Frontal cortex (tissue), 4 donors: Measurements from ENCODE around the gene CYP4A11. TPM values are rescaled to one million over a fixed set of nuclear protein-coding genes. Genes with fewer than 3 reads are reported as not detected.
"Not testable (repeated sequence)": the region's sequence is repeated elsewhere in the genome, so short reads cannot be mapped to it uniquely, and the experiment has no call there.

ENCODE experiments used
- DNase-seq, 2 donors: peaks; one replicate each; pipeline ENCODE4 v3.0.0; 2012; ENCODE audit warnings: low spot score in 2 of 2
- FAIRE-seq: peaks from 2 replicates; lab custom pipeline; 2012; peaks lifted over from hg19 to GRCh38; lab: Jason Lieb, UNC
- small RNA-seq: library from RNA; depleted of rRNA; stranded (forward); fragments of <200 nt; gene quantifications from one replicate; pipeline ENCODE3, GENCODE V24; 2014
- total RNA-seq: library from RNA; depleted of rRNA; stranded (reverse); fragments of >200 nt; gene quantifications from one replicate; pipeline ENCODE4 v1.2.3, GENCODE V29; 2014
- donor health status: control.
- donor health status: control.
- donor health status: control.

Gene CYP4A11
- total RNA-seq, 1 donor from 2014 or later = not detected

DNA sequence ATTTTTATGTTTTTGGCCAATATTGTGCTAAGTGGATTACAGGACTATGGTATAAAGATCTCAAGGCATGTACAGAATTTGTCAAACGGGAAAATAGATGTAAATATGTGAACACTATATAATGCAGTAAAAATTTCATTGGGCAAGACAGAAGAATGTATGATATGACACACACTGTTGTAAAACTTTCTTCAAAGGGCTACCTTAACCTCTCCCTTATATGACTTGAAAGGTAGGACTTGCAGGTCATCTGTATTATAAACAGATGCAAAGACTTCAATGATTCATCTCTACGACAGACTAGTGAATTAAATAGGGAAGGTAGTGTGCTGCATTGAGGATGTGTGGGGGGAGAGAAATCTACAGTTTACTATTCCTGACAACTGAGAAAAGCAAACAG, 9.3 kb downstream of the CYP4A11 start:
- DNase-seq = not testable (repeated sequence)

DNA sequence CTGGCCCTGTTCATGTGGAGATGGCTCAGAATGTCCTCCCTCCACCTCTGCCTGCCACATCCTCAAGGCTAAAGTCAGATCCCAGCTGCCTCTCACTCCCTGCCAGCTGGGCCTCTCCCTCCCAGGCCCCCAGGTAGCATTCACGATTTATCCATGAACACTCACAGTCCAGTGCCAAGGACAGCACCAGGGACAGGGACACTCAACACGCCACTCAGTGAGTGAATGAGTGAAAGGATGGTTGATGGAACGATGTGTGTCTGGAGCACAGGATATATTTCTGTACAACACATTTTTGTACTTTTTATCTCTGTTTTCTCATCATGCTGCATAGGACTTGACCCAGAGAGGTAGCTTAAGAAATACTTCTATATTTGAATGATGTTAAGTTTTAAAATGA, 10.1 kb downstream of the CYP4A11 start:
- DNase-seq = no peak
- FAIRE-seq = no peak

More for the DNA sequence above, 9.3 kb downstream of the CYP4A11 start:
- FAIRE-seq = not testable (repeated sequence)

DNA sequence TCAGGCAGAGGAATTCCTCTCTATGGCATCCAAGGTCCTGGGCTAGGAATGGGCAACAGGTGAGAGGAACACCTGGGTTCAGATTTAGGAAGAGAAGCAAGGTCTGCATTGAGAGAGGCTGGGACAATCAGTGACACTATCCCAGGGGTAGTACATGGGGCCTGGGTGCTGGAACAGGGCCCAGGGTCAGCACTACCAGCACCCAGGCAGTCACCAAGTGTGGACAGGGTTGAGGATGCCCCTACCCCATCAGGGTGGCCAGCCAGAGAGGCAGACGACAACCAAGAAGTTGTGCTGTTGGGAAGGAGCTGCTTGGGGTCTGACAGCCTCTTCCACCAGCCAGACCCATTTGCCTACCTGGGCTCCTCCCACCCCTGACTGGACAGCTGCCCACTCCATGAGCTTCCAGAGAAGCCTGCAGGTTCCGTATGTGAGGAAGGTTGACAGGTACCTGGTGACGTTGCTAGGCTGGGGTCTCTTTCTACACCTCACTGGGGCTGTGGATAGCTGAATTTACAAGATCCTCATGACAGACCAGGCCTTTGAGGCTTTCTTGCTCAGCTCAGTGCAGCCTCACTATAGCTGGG, 13.9 kb downstream of the CYP4A11 start:
- FAIRE-seq (no peak), DNase-seq (no peak)

DNA sequence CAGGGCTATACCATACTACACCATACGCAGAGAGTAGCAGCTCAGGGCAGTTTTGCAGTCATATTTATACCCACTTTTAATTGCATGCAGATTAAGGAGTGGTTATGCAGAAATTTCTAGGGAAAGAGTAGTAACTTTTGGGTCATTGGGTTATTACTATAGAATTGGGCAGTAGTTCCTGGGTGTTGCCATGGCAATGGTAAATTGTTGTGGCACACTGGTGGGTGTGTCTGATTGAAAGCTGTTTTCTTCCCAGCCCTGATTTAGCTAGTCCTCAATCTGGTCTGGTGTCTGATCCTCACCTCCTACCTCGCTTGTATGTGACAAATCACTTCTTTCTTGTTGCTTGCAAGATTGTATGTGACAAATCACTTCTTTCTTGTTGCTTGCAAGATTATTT, 30.5 kb downstream of the CYP4A11 start:
- FAIRE-seq (no peak), DNase-seq (no peak)

DNA sequence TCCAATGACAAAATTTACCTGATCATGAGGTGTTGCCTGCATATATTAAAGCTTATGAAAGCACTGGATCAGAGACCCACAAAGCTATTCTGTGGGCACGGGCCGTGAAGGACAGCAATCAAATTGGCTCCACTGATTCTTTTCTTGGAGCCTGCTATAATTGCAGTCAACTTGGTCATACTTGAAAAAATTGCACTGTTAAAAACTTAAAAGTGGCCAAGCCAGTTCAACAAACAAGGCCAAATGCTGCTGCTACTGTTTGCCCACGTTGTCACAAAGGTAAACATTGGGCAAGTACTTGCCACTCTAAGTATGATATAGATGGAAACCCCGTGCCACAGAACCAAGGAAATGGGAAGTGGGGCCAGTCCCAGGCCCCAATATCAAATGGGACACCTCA, 37.8 kb downstream of the CYP4A11 start:
- DNase-seq (no peak), FAIRE-seq (no peak)

DNA sequence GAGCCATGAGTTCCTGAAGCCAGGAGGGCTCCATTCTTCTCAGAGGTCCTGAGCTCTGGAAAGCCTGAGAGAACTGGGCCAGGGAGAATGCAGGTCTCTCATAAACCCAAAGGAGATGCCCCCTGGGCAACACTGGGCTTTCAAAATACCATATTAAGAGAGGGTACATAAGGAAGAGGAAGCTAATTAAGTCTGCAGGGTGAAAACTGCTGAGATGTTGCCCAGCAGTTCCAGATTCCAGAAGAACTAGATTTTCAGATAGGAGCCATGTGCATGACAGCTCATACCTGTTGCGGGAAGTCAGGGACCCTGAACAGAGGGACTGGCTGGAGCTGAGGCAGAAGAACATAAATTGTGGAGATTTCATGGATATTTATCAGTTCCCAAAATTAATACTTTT, 40.9 kb downstream of the CYP4A11 start:
- no peak for FAIRE-seq

DNA sequence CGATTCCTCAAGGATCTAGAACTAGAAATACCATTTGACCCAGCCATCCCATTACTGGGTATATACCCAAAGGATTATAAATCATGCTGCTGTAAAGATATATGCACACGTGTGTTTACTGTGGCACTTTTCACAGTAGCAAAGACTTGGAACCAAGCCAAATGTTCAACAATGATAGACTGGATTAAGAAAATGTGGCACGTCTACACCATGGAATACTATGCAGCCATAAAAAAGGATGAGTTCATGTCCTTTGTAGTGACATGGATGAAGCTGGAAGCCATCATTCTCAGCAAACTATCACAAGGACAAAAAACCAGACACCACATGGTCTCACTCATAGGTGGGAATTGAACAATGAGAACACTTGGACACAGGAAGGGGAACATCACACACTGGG, 59.6 kb downstream of the CYP4A11 start:
- FAIRE-seq, DNase-seq: not testable (repeated sequence)

More for the DNA sequence above, 40.9 kb downstream of the CYP4A11 start:
- no peak for DNase-seq

Small RNA genes within 50 kb of the gene (small RNA-seq; reads per million reads assigned to genes)
- not detected for gene CYP4A26P

Other genes starting within 250 kb of the CYP4A11 start
- gene EFCAB14, start 222.4 kb downstream of the CYP4A11 start, total RNA-seq = 11.0 TPM
- gene CYP4B1, start 142.4 kb downstream of the CYP4A11 start, total RNA-seq = not detected
- 18.3 TPM for gene CYP4X1, start 82.2 kb upstream of the CYP4A11 start, total RNA-seq
- 0.41 TPM for gene CYP4Z1, start 125.8 kb upstream of the CYP4A11 start, total RNA-seq
- not detected for gene CYP4A22, start 196.0 kb upstream of the CYP4A11 start, total RNA-seq
- not detected for gene PDZK1IP1, start 248.6 kb upstream of the CYP4A11 start, total RNA-seq